NCI-H2029 (cell line): ENCODE data around the gene LCNL1.
"Not testable (repeated sequence)": the region's sequence is repeated elsewhere in the genome, so short reads cannot be mapped to it uniquely, and the experiment has no call there.

Experiments used
- DNase-seq: peaks from one replicate; lab custom pipeline; 2025; lab: John Stamatoyannopoulos, UW

Gene LCNL1

DNA sequence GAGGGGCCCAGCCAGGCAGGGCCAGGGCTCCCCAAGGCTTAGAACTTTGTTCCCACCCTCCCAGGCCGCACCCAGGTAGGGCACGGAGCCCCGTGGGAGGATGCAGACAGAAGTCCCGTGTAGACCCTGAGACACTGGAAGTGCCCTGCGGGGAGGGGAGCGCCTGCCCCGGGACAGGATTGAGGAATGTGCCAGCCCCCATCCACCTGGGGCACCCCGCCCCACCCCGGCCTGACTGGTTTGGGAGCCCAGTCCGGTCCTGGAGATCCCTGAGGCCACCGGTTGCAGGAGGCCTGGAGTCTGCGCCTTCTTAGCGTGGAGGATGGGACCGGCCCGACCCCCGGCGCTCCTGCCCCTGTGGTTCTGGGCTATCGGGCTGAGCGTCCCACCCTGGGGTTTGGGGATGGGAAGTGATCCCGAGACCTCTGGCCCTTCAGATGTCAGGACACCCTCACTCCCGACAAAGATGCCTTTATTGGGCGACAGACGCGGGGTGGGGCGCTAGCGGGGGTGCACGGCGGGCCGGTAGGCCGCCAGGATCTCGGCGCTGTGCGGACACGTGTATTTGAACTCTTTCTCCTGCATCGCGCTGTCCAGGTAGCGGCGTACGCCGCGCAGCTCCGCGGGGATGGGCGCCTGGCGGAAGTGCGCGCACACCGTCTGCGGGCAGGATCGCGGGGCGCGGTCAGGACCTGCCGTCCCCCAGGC lies 11.5 kb downstream of the LCNL1 start:
- no peak for DNase-seq

GRCh38 chr9:136994888-136995230 lies 12.1 kb downstream of the LCNL1 start:
- no peak for DNase-seq

- DNase-seq: no peak
Observed at GRCh38 chr9:136995362-136995761, 12.6 kb downstream of the LCNL1 start.

DNA sequence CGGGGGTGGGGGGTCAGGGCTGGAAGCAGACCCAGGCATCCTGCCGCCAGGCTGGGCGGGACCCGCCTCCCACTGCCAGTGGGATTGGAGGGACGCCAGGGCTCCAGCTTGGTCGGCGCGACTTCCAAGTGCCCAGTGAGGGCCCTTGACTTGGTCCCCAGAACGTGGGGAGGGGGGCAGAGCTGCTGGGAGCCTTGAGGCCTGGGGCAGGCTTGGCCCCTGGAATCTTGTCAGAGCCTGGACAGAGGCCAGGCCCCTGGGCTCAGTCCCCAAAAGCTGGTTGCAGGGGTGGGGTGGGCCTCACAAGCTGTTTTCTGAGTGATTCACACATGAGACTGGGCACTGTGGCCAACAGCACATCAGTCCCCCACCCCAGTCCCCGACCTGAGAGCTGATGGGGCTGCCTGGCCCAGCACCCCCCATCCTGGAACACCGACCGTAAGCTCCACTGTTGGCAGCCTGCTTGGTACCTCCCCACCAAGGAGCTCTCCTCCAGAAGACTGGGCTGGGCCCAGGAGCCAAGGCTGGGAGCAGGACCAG lies 13.0 kb downstream of the LCNL1 start:
- DNase-seq: peak; percentile 61

DNA sequence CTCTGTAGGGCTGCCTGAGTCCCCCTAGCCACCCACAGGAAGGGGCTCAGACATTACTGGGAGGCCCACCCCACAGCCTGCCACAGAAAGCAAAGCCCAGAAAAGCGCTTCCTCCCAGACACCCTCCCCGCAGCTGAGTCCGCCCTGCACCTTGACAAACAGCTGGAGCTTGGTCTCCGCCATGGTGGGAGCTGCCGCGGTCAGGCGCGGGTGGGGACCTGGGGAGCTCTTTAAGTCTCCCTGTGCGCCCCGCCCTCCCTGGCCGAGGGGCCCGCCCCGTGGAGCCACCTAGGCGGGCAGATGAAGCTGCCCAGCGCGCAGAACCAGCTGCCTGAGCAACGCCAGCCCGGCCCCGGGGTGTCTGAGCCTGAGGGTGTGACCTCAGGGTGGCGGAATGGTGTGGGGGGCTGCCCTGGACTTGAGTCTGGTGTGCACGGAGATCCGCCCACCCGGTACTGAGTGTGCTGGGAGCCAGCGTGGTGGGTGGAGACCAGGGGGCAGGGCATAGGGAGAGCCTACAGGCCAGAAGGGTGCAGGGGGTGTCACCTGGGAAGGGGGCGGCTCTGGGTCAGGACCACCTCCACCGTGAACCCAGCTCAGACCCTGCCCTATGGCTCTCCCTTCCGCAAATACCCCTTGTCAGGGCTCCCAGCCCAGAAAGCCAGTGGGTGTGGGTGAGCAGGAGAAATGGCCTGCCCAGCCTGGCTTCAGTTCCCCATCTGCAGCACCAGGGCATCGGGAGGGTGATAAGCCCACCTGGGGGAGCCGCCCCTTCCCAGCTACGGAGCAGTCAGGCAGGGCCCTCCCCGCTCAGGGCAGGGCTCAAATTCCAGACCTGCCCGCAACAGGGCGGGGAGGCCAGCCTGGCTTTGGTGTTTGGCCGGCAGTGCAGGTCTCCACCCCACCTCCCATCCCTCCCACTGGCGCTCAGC lies 13.8 kb downstream of the LCNL1 start, which contains the start of gene CLIC3:
Gene CLIC3, minus strand, starts transcription at position 208 of the 932 bp plus-strand sequence. Its CDS starts 25 bp downstream, at position 183.
- DNase-seq: no peak

DNA sequence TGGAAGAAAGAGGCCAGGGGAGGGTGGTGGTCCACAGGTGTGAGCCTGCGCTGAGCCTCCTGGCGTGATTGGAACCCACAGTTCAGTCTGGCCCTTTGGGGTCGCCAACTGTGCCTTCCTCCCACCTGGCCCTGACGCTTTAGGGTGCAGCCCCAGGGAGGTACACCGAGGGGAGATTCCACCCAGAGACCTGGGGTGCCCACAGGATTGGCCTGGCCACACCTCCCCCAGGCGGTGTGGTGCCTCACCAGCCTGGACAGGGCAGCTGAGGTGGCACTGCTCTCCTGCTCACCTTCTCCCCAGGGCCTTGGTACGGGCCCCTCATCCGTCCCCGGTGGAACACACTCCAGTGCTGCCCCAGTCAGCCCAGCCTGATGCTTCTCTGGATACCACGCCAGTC lies 14.6 kb downstream of the LCNL1 start:
- DNase-seq: no peak

DNA sequence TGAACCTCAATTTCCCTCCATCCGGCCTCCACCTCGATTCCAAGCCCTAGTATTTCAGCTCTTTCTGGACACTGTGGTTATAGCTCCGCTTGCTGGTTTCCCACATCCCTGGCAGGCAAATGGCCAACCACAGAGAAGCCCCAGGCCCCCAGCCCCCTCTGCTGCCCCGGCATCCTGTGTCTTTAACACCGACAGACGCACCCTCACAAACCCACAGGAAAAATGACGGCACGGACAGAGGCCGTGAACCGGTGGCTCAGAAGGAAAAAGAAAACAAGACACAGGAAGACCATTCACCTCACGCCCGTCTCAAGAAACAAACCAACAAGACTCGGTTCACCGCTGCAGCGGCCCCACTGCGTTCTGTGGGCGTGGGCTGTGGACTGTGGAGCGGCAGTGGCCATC lies 15.0 kb downstream of the LCNL1 start:
- no peak for DNase-seq

DNA sequence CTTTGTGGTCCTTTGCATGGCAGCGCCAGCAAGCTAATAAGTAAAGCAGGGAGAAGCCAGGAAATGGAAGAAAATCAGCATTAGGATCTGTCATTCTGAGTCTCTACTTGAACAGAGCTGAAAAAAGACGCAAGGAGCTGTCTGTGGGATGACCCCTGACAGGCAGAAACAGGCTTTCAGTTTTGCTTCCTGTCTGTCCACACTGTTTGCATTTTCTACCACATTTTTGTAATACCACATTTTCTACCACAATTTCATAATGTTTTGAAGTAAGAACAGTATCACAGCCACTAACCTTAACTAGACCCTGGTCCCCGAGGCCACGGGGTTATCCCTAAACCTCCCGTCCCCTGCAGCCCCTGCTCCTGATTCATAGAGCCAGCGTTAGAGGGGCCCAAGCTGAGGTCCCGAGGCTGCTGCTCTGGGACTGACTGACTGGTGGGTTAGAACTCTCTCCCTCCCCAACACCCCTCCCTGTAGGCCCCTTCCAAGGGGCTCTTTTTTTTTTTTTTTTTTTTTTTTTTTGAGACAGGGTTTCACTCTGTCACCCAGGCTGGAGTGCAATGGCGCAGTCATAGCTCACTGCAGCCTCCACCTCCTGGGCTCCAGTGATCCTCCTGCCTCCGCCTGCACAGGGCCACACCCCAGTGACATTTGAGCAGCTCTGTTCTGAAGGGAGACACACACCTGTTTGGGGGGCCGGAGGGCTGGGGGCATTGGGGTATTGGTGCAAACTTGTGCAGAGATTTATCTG lies 17.6 kb downstream of the LCNL1 start:
- no peak for DNase-seq

GRCh38 chr9:137001857-137002645 lies 19.3 kb downstream of the LCNL1 start:
- DNase-seq: no peak

DNA sequence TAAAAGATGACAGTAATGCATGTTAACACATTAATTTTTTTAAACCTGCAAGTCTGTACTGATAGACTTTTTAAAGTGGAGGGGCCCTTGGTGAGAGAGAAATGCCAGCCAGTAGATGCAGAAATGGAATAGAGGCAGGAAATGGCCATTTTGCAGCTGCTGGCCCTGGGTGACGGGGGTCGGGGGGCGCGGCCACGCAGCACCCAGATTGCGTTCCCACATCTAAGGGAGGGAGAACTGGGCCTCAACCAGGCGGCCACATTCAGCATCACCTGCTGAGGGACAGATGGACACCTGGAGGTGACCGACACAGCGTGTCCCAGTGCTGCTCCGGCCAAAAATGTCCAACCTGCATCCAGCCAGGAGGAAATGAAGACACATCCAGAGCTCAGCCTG lies 19.9 kb downstream of the LCNL1 start:
- no peak for DNase-seq

DNA sequence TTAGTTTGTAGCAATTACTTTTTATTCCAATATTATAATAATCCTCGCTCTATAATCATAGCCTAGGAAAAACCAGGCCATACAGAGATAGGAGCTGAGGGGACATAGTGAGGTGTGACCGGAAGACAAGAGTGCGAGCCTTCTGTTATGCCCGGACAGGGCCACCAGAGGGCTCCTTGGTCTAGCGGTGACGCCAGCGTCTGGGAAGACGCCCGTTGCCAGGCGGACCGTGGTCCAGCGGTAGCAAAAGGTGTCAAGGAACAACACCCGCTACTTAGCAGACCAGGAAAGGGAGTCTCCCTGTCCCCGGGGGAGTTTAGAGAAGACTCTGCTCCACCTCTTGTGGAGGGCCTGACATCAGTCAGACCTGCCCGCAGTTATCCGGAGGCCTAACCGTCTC lies 21.5 kb downstream of the LCNL1 start:
- DNase-seq: not testable (repeated sequence)

DNA sequence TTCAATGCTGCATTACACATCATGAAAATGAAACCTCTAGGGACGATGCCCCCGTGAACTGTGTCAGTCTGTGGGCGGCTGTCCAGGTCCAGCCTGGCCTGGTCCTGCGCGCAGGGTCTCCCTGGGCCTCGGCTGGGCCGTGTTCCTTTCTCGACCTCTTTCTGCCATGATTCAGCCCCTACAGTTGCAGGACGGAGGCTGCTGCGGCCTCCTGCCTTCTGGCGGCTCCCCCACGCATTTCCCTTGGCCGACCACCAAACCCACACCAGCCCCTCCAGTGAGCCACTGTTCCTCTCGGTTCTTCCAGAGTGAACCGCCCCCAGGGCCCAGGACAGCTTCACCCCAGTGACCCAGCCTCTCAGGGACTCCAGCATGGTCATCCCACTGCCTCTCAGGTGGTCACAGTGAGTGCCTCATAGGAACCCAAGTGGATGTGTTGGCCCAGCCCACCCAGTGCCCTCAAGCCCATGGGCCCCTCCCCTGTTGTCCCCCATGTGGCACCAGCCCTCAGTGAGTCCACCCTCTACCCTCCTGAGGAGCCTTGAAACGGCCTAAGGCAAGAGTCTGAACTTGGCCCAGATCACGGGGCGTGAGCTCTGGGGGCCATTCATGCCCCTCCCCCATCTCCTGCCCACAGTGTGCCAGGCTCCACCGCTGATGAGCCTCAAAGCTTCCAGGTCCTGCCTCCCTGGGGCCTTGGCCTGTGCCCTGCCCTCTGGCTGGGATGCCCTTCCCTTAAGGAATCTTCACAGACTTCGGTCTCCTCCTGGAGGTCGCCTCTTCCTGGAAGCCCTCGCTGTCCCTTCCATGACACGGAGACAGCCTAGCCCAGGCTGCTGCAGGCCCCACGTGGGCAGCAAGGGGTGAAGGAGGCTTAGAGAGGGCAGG lies 23.6 kb downstream of the LCNL1 start:
- DNase-seq: no peak

DNA sequence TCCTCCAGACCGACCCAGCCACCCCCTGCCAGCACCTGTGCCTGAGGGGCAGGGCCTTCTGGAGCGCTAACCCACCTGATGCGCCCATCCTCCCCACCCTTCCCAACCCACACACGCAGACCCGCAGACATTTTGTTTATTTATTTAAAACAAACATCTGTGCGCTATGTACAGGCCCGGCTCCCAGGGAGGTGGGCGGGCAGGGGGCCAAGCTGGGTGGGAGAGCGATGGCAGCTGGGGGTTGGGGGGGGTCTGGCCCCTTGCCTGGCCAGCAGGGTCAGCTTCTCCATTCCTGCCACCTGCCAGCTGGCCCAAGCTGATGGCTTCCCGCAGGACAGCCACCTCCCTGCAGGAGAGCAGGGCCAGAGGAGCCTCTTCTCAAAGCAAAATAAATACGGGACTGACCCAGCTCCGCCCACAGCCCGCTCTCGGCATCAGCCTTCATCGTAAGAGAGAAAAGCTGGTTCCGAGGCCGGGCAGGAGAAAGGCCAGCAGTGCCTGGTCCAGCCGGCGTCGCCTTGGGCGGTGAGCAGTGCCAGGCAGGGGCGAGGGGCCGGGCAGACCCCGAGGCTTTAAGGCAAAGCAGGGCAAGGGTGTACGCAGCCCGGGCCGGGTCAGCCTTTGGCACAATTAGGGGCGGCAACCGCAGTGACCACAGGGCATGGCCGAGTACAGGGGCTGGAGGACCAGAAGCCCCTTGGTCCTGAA lies 24.5 kb downstream of the LCNL1 start:
- DNase-seq: peak; percentile 74

DNA sequence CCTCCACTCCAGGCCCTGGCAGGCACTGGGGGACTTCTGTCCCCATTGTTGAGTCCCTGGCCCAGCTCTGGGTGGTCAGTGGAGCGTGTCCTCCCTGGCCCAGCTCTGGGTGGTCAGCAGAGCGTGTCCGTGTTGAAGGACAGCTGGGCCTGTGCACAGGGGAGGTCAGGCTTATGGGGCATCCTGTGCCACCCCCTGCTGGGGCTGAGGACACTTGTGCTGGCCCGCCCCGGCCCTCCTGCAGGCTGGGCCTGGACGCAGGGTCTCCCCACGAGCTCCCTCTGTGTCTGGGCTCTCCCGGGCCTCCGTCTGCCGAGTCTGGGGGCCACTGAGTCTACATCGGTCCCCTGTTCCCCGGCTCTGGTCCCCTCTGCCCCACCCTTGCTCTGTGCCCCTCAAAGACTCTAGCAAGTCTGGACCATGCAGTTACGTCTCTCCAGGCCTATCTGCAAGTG lies 25.1 kb downstream of the LCNL1 start:
- DNase-seq: no peak

DNA sequence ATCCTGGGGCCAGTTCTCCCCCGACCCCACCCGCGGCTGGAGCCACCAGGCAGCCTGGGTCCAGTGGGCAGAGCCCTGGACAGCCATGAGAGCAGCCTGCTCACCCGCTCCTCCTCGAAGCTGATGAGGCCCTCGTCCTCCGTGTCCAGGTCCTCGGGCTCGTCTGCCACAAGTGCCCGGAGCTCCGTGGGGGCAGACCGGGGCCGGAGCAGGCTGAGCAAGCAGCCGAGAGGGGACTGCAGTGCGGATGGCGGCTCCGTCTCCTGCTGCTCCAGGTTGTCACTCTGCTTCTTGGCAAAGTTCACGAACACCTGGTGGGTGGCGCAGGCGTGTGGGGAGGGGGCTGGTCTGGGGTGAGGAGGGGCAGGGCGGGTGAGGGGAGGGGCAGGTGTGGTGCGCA lies 25.5 kb downstream of the LCNL1 start:
- no peak for DNase-seq

DNA sequence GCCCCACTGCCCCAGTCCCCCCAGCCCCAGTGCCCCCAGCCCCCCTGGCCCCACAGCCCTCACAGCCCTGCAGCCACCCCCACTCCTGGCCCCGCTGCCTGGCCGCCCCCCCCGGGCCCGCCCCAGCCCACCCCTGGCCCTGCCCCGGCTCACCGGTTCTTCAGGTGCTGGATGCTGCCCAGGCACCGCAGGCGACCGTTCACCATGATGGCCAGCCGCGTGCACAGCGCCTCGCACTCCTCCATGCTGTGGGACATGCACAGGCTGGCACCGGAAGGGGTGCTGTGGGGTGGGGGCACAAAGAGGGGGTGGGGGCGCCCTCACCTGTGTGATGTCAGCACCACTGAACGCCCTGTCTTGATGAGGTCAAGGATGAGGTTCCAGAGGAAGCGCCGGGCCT lies 26.4 kb downstream of the LCNL1 start:
- no peak for DNase-seq

DNA sequence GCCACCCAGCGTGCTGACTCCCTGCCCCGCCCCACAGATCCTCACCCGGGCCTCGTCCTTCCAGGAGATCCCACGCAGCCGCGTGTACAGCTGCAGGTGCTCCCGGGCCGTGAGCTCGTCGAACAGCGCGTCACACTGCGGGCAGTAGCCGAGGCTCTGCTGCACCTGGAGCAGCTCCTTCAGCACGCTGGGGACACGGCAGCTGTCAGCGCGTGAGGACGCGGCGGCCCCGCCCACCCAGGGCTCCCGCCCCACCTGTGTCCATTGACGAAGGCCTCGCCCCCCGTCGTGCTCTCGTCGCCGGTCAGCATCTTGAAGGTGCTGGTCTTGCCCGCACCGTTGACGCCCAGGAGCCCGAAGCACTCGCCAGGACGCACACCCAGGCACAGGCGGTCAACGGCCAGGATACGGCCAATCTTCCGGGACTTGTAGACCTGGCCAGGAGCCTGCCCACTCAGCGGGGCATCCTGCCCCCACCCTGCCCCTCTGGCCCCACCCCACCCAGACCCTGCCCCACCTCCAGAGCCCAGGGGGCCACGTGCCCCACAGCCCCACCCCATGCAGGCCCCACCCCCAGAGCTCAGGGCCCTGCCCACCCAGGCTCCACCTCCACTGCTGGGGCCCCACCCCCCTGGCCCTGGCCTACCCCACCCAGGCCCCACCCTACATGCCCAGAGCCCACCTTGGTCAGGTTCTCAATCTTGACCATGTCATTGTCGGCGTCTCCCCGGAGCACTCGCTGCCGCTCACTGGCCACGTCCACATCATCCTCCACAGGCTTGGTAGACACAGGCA lies 27.3 kb downstream of the LCNL1 start:
- peak; percentile 72 for DNase-seq

GRCh38 chr9:137011156-137011555 lies 28.4 kb downstream of the LCNL1 start:
- no peak for DNase-seq
